B cell (primary cell): ENCODE data around the gene ADSS1.

Experiments used
- EZH2 ChIP-seq: IDR thresholded peaks from 2 replicates; pipeline ENCODE4 v1.6.1; 2012; ENCODE audit warnings: borderline replicate concordance, low read depth, mild to moderate bottlenecking, moderate library complexity, low read length; ENCODE audit not compliant: insufficient read depth, poor library complexity, severe bottlenecking
- TF ChIP-seq, protein P1 (sequence below): fragments of 200-600 bp; IDR thresholded peaks from one replicate; pipeline ENCODE4 v1.8.0; 2022; ENCODE audit warnings: antibody characterized with exemption, mild to moderate bottlenecking

- TF ChIP-seq, protein P1, sequence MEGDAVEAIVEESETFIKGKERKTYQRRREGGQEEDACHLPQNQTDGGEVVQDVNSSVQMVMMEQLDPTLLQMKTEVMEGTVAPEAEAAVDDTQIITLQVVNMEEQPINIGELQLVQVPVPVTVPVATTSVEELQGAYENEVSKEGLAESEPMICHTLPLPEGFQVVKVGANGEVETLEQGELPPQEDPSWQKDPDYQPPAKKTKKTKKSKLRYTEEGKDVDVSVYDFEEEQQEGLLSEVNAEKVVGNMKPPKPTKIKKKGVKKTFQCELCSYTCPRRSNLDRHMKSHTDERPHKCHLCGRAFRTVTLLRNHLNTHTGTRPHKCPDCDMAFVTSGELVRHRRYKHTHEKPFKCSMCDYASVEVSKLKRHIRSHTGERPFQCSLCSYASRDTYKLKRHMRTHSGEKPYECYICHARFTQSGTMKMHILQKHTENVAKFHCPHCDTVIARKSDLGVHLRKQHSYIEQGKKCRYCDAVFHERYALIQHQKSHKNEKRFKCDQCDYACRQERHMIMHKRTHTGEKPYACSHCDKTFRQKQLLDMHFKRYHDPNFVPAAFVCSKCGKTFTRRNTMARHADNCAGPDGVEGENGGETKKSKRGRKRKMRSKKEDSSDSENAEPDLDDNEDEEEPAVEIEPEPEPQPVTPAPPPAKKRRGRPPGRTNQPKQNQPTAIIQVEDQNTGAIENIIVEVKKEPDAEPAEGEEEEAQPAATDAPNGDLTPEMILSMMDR, result no peak
- TF ChIP-seq EZH2, result no peak
Measured at GRCh38 chr14:104775073-104775489, 51.1 kb downstream of the ADSS1 start.
